ENCODE measurements around the gene ASPHD2. TPM values are rescaled to one million over a fixed set of nuclear protein-coding genes. Genes with fewer than 3 reads are reported as not detected.
A peak's percentile ranks its signal among the peaks of the same experiment; 100 is the strongest.

Gene ASPHD2, protein sequence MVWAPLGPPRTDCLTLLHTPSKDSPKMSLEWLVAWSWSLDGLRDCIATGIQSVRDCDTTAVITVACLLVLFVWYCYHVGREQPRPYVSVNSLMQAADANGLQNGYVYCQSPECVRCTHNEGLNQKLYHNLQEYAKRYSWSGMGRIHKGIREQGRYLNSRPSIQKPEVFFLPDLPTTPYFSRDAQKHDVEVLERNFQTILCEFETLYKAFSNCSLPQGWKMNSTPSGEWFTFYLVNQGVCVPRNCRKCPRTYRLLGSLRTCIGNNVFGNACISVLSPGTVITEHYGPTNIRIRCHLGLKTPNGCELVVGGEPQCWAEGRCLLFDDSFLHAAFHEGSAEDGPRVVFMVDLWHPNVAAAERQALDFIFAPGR
- total RNA-seq (1 to 10 TPM; 1.6 to 2.4 TPM), total RNA-seq (2.0 to 9.5 reads per million in 2 donors)

DNA sequence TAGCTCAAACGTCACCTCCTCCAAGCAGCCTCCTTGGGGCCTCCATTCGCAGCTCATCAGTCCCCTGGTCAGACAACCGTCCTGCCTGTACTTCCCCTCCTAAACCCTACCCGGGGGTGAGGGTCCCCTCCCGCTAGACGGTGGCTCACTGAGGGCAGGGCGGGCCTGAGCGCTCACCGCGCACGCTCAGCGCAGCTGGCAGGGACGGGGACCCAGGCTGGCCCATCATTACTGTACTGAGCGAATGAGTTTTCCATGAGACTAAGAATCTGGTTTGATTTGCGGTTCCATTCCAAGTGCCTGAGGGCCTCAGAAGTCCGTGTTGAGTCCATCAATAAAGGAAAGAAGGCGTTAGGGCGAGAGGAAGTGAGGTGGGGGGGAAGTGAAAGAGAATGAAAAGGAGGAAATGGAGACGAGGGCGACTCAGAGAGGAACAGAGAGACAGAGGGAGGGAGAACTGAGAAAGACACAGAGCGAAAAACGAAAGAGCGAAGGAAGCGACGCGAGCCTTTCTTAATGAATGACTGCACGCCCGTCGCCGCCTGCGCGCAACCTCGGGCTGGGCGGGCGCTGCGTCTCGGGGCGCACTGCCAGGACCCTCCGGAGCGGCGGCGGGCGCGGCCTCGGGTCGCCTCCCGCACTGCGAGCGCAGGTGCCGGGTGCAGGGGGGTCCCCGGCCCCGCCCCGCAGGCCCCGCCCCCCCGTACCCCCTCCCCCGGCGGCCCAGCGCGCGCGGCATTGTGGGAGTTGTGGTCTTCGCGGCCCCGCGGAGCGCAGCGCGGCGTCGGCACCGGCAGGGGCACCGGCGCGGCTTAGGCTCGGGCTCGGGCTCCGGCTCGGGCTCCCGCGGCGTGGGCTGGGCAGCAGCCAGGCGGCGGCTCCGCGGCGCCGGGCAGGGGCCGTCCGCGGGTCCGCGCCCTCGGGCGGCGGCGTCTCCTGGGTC lies at the start of gene ASPHD2:
Gene ASPHD2, plus strand, starts transcription at position 746 of the 943 bp plus-strand sequence. CDS start 4,356 bp downstream, outside the sequence.
- Mint-ChIP-seq H3K27ac (peak within 1 kb of the TSS; percentile 99), H3K36me3 (ENCODE audit: low read depth) (peaks cover 3% of the 10 kb centered on the region), H3K4me3 (peak within 1 kb of the TSS; percentile 99), H3K27me3 (no peaks in the 10 kb centered on the region), H3K4me1 (peaks cover 26% of the 10 kb centered on the region)
- H3K9me3 ChIP-seq (ENCODE audit: control insufficient read depth, low read length, poor library complexity, severe bottlenecking): no peaks in the 10 kb centered on the region
- peak; percentile 87 for ATAC-seq
- DNase-seq: peak; percentile 69 to 81 (median 78)

DNA sequence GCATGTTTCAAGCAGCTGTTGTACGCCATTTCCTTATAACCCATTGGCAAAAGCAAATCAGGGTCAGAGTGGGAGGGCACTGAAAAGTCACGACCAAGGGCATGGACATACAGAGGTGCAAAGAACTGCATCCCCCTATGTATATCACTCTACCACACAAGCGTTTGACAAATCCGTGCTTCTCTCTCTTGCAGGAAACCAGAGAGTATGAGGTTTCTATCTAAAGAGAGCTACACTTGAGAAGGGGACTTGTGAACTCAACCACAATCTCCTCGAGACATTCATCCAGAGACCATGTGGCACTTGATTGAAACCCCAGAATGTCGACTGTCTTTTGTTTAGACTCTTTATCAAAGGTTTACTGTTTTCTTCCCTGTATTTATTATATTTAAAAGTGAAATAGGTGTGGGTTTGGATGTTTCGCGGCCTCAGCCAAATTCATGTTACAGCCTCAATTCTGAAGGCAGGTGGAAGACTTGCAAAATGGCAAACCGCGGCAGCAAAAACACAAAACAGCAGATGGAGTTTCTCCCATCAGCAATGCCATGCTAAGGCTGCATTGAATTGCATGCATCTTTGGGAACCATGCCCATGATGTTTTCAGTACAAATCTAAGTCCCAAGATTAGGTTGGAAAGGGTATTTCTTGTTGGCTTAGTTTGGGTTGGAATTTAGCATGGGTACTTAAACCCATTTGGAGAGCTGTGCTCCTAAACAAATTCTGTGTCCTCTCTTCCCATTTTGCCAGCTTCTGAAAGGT lies 48.8 kb upstream of the ASPHD2 start:
- H3K9me3 ChIP-seq (ENCODE audit: control insufficient read depth, low read length, poor library complexity, severe bottlenecking): no peaks in the 10 kb centered on the region
- ATAC-seq (no peak), DNase-seq (no peak)
- H3K4me3 Mint-ChIP-seq: no peak overlapping the region
- peaks cover 8% of the 10 kb centered on the region for H3K4me1 Mint-ChIP-seq
- no peak overlapping the region for H3K27ac Mint-ChIP-seq
- H3K36me3 Mint-ChIP-seq (ENCODE audit: low read depth): peaks cover 2% of the 10 kb centered on the region
- peaks cover 71% of the 10 kb centered on the region for H3K27me3 Mint-ChIP-seq

DNA sequence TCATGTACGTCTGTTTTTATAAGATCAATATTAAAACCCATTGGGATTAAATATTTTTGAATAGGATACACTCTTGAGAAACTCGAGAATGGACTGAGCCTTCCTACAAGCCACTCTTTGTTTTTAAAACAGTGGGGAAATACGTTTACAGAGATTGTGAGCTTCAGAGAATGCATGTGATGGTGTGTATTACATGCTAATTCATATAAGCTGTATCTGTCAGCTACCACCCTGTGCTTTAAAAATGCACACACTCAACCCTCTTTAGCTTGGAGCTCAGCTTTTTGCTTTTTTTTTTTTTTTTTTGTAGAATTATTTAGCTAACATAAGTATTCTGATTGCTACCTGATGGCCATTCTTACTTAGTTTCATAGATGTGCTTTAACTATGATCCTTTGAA lies 46.3 kb upstream of the ASPHD2 start:
- DNase-seq: no peak
- Mint-ChIP-seq H3K27ac (no peak overlapping the region), H3K27me3 (peaks cover 69% of the 10 kb centered on the region), H3K4me3 (no peak overlapping the region), H3K36me3 (ENCODE audit: low read depth) (peaks cover 2% of the 10 kb centered on the region), H3K4me1 (peaks cover under 1% of the 10 kb centered on the region)
- no peak for ATAC-seq
- H3K9me3 ChIP-seq (ENCODE audit: control insufficient read depth, low read length, poor library complexity, severe bottlenecking): no peaks in the 10 kb centered on the region

DNA sequence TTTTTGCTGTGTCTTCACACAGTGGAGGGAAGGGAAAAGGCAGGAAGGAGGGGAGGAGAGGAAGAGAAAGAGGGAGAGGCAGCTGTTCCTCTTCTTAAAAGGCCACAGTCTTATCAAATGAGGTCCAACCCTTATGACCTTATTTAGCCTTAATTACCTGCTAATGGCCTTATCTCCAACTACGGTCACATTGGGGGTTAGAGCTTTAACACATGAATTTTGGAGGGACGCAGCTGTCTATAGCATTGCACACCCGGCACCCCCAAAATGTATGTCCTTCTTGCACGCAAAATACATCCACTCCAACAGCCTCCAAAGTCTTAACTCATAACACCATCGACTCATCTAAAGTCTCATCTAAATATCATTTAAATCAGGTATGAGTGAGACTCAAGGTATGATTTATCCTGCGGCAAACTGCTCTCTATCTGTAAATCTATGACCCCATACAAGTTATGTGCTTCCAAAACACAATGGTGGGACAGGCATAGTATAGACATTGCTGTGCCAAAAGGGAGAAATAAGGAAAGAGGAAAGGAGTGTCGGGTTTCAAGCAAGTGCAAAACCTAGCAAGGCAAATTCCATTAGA lies 45.0 kb upstream of the ASPHD2 start:
- Mint-ChIP-seq H3K4me3 (no peak overlapping the region), H3K27ac (no peak overlapping the region), H3K4me1 (no peaks in the 10 kb centered on the region), H3K36me3 (ENCODE audit: low read depth) (peaks cover 2% of the 10 kb centered on the region), H3K27me3 (peaks cover 74% of the 10 kb centered on the region)
- no peak for ATAC-seq
- no peaks in the 10 kb centered on the region for H3K9me3 ChIP-seq (ENCODE audit: control insufficient read depth, low read length, poor library complexity, severe bottlenecking)
- no peak for DNase-seq

DNA sequence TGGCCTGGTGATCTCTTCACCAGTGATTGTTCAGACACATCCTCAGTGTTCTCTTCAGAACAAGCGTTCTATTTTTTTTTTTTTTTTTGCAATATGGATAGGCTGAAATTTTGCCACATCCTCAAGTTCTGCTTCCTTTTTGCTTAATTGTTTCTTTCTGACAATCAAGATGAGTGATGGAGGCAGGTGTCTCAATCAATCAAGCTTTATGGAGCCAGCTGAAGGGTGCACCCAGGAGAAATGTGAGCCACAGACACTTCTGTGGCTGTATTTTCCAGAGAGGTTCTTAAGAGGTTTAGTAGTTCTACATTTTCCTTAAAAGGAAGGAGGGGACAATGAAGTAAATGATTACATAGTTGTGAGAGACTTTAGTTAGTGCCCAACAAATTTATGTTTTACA lies 43.9 kb upstream of the ASPHD2 start:
- H3K27me3 Mint-ChIP-seq: peaks cover 74% of the 10 kb centered on the region
- no peaks in the 10 kb centered on the region for H3K4me1 Mint-ChIP-seq
- no peaks in the 10 kb centered on the region for H3K9me3 ChIP-seq (ENCODE audit: control insufficient read depth, low read length, poor library complexity, severe bottlenecking)
- DNase-seq (no peak), ATAC-seq (no peak)
- no peak overlapping the region for H3K27ac Mint-ChIP-seq
- no peak overlapping the region for H3K4me3 Mint-ChIP-seq
- H3K36me3 Mint-ChIP-seq (ENCODE audit: low read depth): peaks cover 2% of the 10 kb centered on the region

DNA sequence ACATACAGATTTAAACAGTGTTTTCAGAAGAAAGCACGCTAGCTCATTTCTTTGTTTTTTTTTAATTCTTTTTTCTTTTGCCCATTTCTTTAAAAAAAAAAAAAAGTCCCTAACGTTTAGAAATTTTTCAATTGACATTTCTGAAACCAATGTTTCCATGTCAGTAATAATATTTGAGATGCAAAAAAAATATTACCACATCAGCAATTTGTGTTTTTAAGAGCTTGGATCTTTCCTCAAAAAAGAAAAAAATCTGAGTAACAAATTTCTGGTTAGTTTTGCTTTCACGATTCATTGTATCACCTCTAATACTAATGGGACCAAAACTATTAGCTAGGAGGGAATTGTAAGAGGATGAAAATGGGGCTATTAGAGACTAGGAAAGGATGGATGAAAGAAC lies 39.9 kb upstream of the ASPHD2 start:
- Mint-ChIP-seq H3K36me3 (ENCODE audit: low read depth) (peaks cover 2% of the 10 kb centered on the region), H3K27ac (no peak overlapping the region), H3K4me1 (no peaks in the 10 kb centered on the region), H3K4me3 (no peak overlapping the region), H3K27me3 (peaks cover 54% of the 10 kb centered on the region)
- ATAC-seq (no peak), DNase-seq (no peak)
- H3K9me3 ChIP-seq (ENCODE audit: control insufficient read depth, low read length, poor library complexity, severe bottlenecking): no peaks in the 10 kb centered on the region

DNA sequence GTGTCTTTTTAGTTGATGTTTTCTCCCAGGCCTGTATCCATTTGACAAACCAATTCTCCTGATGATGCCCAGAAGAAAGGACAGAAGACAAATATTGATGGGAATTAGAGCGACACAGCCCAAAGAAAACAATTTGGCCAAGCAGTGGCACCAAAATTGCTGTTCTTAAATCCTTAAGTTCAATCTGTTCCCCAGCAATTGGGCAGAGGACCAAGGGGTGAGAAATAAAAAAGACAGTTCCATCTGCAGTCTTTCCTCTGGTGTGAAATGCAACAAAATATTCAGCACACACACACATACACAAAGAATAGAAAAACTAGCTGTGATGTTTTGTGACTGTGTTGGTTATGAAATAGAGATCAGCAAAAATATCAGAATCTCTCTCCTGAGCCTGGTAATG lies 38.0 kb upstream of the ASPHD2 start:
- ATAC-seq: no peak
- H3K36me3 Mint-ChIP-seq (ENCODE audit: low read depth): peaks cover 2% of the 10 kb centered on the region
- no peak for DNase-seq
- H3K9me3 ChIP-seq (ENCODE audit: control insufficient read depth, low read length, poor library complexity, severe bottlenecking): no peaks in the 10 kb centered on the region
- H3K27me3 Mint-ChIP-seq: peaks cover 41% of the 10 kb centered on the region
- no peak overlapping the region for H3K4me3 Mint-ChIP-seq
- H3K4me1 Mint-ChIP-seq: no peaks in the 10 kb centered on the region
- no peak overlapping the region for H3K27ac Mint-ChIP-seq

DNA sequence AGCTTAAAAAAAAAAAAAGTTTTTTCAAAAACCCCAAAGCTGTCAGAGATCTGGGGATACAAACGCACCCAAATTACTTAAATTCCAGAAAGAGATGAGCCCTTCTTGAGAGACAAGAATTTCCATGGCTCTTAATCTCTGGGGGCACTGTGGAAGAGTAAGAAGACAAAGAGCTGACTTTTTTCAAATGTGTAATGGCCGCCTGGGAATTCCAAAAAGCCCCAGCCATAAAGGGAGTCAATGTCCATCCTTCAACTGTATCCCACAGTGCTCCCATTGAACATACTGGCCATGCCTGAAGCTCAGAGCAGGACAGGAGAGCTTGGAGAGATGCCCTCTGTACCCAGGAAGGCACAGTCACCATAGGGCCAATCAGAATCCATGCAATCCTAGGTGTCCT lies 37.4 kb upstream of the ASPHD2 start:
- no peaks in the 10 kb centered on the region for H3K9me3 ChIP-seq (ENCODE audit: control insufficient read depth, low read length, poor library complexity, severe bottlenecking)
- DNase-seq (no peak), ATAC-seq (no peak)
- Mint-ChIP-seq H3K27ac (no peak overlapping the region), H3K27me3 (peaks cover 40% of the 10 kb centered on the region), H3K4me1 (no peaks in the 10 kb centered on the region), H3K4me3 (no peak overlapping the region), H3K36me3 (ENCODE audit: low read depth) (peaks cover 2% of the 10 kb centered on the region)

DNA sequence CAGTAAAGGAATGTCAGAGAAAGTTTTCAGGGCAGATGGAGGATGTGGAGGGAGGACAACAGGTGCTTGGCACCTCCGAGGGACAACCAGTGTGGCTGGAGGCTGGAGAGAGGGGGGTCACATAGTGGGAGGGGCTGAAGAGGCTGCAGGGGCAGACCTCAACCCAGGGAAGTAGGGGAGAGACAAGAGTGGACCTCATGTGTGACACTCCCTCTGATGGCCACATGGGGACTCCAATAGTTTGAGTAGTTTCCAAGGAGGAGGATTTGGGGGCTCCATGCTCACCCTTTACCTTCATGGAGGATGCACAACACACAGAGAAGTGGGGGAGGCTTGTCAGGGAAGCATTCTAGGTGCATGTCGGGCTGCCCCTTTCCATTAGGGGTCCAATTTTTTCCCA lies 35.1 kb upstream of the ASPHD2 start:
- DNase-seq (no peak), ATAC-seq (no peak)
- no peaks in the 10 kb centered on the region for H3K9me3 ChIP-seq (ENCODE audit: control insufficient read depth, low read length, poor library complexity, severe bottlenecking)
- Mint-ChIP-seq H3K27me3 (peaks cover 22% of the 10 kb centered on the region), H3K36me3 (ENCODE audit: low read depth) (peaks cover 2% of the 10 kb centered on the region), H3K27ac (no peak overlapping the region), H3K4me3 (no peak overlapping the region), H3K4me1 (no peaks in the 10 kb centered on the region)

DNA sequence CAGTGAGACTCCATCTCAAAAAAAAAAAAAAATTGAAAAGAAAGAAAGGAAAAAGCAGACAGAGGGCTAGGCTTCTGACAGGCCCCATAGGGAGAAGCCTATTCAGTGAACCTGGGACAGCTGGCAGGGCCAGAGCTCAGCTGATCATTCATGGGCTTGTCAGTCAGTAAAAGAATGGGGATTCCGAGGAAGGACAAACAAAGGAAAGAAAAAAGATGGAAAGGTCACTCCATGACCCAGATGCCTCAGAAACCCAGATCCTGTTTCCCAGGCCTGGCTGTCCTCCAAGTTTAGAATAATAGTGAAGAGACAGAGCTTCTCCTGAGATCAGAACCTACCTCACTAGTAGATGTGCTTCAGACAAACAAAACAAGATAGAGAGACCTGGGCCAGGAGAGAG lies 34.3 kb upstream of the ASPHD2 start:
- no peaks in the 10 kb centered on the region for H3K9me3 ChIP-seq (ENCODE audit: control insufficient read depth, low read length, poor library complexity, severe bottlenecking)
- peaks cover 2% of the 10 kb centered on the region for H3K36me3 Mint-ChIP-seq (ENCODE audit: low read depth)
- no peaks in the 10 kb centered on the region for H3K4me1 Mint-ChIP-seq
- no peak for ATAC-seq
- no peak overlapping the region for H3K27ac Mint-ChIP-seq
- peaks cover 16% of the 10 kb centered on the region for H3K27me3 Mint-ChIP-seq
- no peak overlapping the region for H3K4me3 Mint-ChIP-seq
- DNase-seq: no peak

DNA sequence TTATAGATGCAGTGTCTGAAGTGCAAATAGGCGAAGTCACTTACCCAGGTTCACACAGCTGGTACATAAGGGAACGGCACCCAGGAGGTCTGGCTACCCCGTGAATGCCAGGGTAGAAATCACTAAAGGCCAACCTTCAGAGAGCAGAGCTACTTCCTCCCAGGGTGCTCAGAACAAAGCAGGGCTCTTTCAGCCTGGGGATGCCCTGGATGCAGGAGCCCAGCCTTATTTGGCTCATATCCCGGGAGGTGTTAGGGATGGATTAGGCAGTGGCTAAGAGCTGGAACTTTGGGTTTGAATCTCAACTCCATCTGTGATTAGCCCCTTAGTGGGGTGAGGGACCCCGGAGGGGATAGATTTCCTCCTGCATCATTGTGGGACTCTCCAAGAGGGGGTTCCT lies 33.1 kb upstream of the ASPHD2 start:
- Mint-ChIP-seq H3K4me3 (no peak overlapping the region), H3K27me3 (peaks cover 12% of the 10 kb centered on the region), H3K27ac (no peak overlapping the region), H3K36me3 (ENCODE audit: low read depth) (peaks cover 2% of the 10 kb centered on the region), H3K4me1 (no peaks in the 10 kb centered on the region)
- DNase-seq (no peak), ATAC-seq (no peak)
- H3K9me3 ChIP-seq (ENCODE audit: control insufficient read depth, low read length, poor library complexity, severe bottlenecking): no peaks in the 10 kb centered on the region

DNA sequence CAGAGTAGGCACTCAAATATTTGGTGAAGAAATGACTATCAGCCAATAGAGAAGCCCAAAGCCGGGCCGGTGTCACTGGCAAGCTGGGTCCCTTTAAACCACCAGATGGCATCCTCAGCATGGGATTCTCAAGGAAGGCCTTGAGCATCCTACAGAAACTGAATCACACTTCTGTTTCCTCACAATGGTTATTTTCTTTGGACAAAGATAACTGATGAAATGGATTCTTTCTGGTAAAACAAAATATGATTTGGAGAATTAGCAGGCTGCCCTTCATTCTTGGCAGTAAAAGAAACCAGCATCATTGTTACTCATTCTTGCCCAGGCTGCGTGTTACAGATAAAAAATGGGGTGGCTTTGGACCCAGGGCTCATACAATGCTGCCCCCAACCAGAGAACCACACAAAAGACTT lies 30.3 kb upstream of the ASPHD2 start:
- peaks cover 27% of the 10 kb centered on the region for H3K27me3 Mint-ChIP-seq
- no peak overlapping the region for H3K27ac Mint-ChIP-seq
- H3K9me3 ChIP-seq (ENCODE audit: control insufficient read depth, low read length, poor library complexity, severe bottlenecking): no peaks in the 10 kb centered on the region
- peaks cover 2% of the 10 kb centered on the region for H3K4me1 Mint-ChIP-seq
- no peak overlapping the region for H3K4me3 Mint-ChIP-seq
- peak; percentile 77 for ATAC-seq
- peak; percentile 14 to 32 (median 26) for DNase-seq
- H3K36me3 Mint-ChIP-seq (ENCODE audit: low read depth): peaks cover 2% of the 10 kb centered on the region

Measured in T-helper 17 cell (primary cell).